HepG2 (cell line): ENCODE results near the gene NGEF. TPM values are rescaled to one million over a fixed set of nuclear protein-coding genes. Genes with fewer than 3 reads are reported as not detected.
A peak's percentile ranks its signal among the peaks of the same experiment; 100 is the strongest.

ENCODE experiments used
- CENPT ChIP-seq: sonication (generic); formaldehyde crosslinking; IDR thresholded peaks from 2 replicates; pipeline ENCODE4 v1.8.0; 2022; ENCODE audit warnings: low read depth, mild to moderate bottlenecking, moderate library complexity, missing genetic modification reagents
- ESRRA ChIP-seq: sonication (generic); formaldehyde crosslinking; IDR thresholded peaks from 2 replicates; pipeline ENCODE4 v1.5.1; 2020; ENCODE audit warnings: mild to moderate bottlenecking, low read depth, missing genetic modification reagents
- IRF1 ChIP-seq: sonication (generic); formaldehyde crosslinking; IDR thresholded peaks from 2 replicates; pipeline ENCODE4 v1.4.0; 2020; ENCODE audit warnings: low read depth, mild to moderate bottlenecking, missing genetic modification reagents
- KDM5B ChIP-seq: sonication (generic); formaldehyde crosslinking; IDR thresholded peaks from 2 replicates; pipeline ENCODE4 v1.4.0; 2020; ENCODE audit warnings: missing genetic modification reagents, mild to moderate bottlenecking, borderline replicate concordance
- NCOA2 ChIP-seq: sonication (generic); formaldehyde crosslinking; IDR thresholded peaks from 2 replicates; pipeline ENCODE4 v1.8.0; 2022; ENCODE audit warnings: inconsistent platforms
- NFYB ChIP-seq: sonication (generic); formaldehyde crosslinking; IDR thresholded peaks from 2 replicates; pipeline ENCODE4 v1.4.0; 2020; ENCODE audit warnings: missing genetic modification reagents
- PBX3 ChIP-seq: sonication (generic); formaldehyde crosslinking; IDR thresholded peaks from 2 replicates; pipeline ENCODE4 v1.8.1; 2023; ENCODE audit warnings: missing genetic modification reagents, inconsistent platforms, borderline replicate concordance
- POLR2AphosphoS2 ChIP-seq: IDR thresholded peaks from 2 replicates; pipeline ENCODE4 v1.6.1; 2011; ENCODE audit warnings: low read depth, low read length, improper control_type of control experiment
- PRDM10 ChIP-seq: sonication (generic); formaldehyde crosslinking; IDR thresholded peaks from 2 replicates; pipeline ENCODE4 v1.4.0; 2020; ENCODE audit warnings: low read depth, missing genetic modification reagents
- ZFP41 ChIP-seq: sonication (generic); formaldehyde crosslinking; IDR thresholded peaks from 2 replicates; pipeline ENCODE4 v1.4.0; 2020; ENCODE audit warnings: mild to moderate bottlenecking, missing genetic modification reagents, borderline replicate concordance
- ZNF160 ChIP-seq: sonication (generic); formaldehyde crosslinking; IDR thresholded peaks from 2 replicates; pipeline ENCODE4 v1.8.0; 2022; ENCODE audit warnings: mild to moderate bottlenecking, inconsistent platforms, missing genetic modification reagents
- ZNF263 ChIP-seq: sonication (generic); formaldehyde crosslinking; IDR thresholded peaks from 2 replicates; pipeline ENCODE4 v1.4.0; 2020; ENCODE audit warnings: missing genetic modification reagents
- ZNF503 ChIP-seq: sonication (generic); formaldehyde crosslinking; IDR thresholded peaks from 2 replicates; pipeline ENCODE4 v1.4.0; 2020; ENCODE audit warnings: missing genetic modification reagents
- ZNF574 ChIP-seq: sonication (generic); formaldehyde crosslinking; IDR thresholded peaks from 2 replicates; pipeline ENCODE4 v1.4.0; 2020; ENCODE audit warnings: missing genetic modification reagents
- ZNF7 ChIP-seq: IDR thresholded peaks from 2 replicates; pipeline ENCODE4 v1.6.1; 2016; ENCODE audit warnings: missing biosample characterization, missing genetic modification reagents
- ZNF878 ChIP-seq: sonication (generic); formaldehyde crosslinking; IDR thresholded peaks from 2 replicates; pipeline ENCODE4 v1.8.1; 2023; ENCODE audit warnings: mild to moderate bottlenecking, missing genetic modification reagents, moderate library complexity
- ZSCAN21 ChIP-seq: sonication (generic); formaldehyde crosslinking; IDR thresholded peaks from 2 replicates; pipeline ENCODE4 v1.8.0; 2022; ENCODE audit warnings: mild to moderate bottlenecking, missing genetic modification reagents, moderate library complexity, borderline replicate concordance
- polyA plus RNA-seq, 8 experiments: library from polyadenylated mRNA; depleted of rRNA in 3 of 8; stranded (reverse) in 7 of 8; unstranded in 1 of 8; fragments of >200 nt; fragmentation: Illumina TruSeq in 4 of 8; extraction: Trizol in 4 of 8; gene quantifications; 2 replicates each; pipeline versions ENCODE4 v1.2.1 to v1.2.3, GENCODE V29; 2011 to 2016; ENCODE audit warnings: low read depth in 4 of 8, missing spikeins in 1 of 8, mixed read lengths in 1 of 8; ENCODE audit not compliant: insufficient read depth in 1 of 8
- total RNA-seq, 5 experiments: library from RNA; depleted of rRNA; stranded (reverse); fragments of >200 nt; fragmentation: Illumina TruSeq; extraction: Trizol; gene quantifications; 2 replicates each; pipeline ENCODE4 v1.2.3, GENCODE V29; 2016; ENCODE audit warnings: low read depth in 1 of 5

Gene NGEF
- total and polyA plus RNA-seq, 2 of the 13 experiments (the other 11 are each of a cell fraction or from before 2014, with no cell fraction given): 14.4 to 36.9 TPM

- peak; percentile 82 for TF ChIP-seq KDM5B (CRISPR knock-in tag)
- TF ChIP-seq ESRRA (CRISPR knock-in tag): peak; percentile 83; the same call in 1 of the 2 replicates
- TF ChIP-seq ZNF878: no peak
- peak; percentile 51; the same call in 1 of the 2 replicates for TF ChIP-seq ZNF503
- no peak for TF ChIP-seq POLR2AphosphoS2
- TF ChIP-seq PRDM10: 0 out of 2 replicates have a peak, but pooled peaks have one; percentile 69
- 0 out of 2 replicates have a peak, but pooled peaks have one; percentile 39 for TF ChIP-seq ZNF263 (CRISPR knock-in tag)
- TF ChIP-seq ZSCAN21 (CRISPR knock-in tag): peak; percentile 96
- peak; percentile 69 for TF ChIP-seq ZNF574
- 0 out of 2 replicates have a peak, but pooled peaks have one; percentile 78 for TF ChIP-seq CENPT (CRISPR knock-in tag)
- peak; percentile 30; the same call in 1 of the 2 replicates for TF ChIP-seq ZFP41 (CRISPR knock-in tag)
- peak; percentile 50; the same call in 1 of the 2 replicates for TF ChIP-seq NCOA2 (CRISPR knock-in tag)
- TF ChIP-seq NFYB (CRISPR knock-in tag): no peak; the same call in 1 of the 2 replicates
- TF ChIP-seq PBX3 (CRISPR knock-in tag): no peak
- TF ChIP-seq IRF1 (CRISPR knock-in tag): no peak
- TF ChIP-seq ZNF160 (CRISPR knock-in tag): peak; percentile 42; the same call in 1 of the 2 replicates
- peak; percentile 56; the same call in 1 of the 2 replicates for TF ChIP-seq ZNF7 (CRISPR knock-in tag)
These were observed 48.8 kb upstream of the NGEF start (continued) for GRCh38 chr2:233061591-233062450.
